Posterior cingulate gyrus (tissue), 11 donors: ENCODE results near the gene PMEPA1.
A peak's percentile ranks its signal among the peaks of the same experiment; 100 is the strongest.

Source experiments
- DNase-seq, 10 donors: peaks; one replicate each; pipeline versions ENCODE4 v3.0.0 to v3.0.0-alpha.2; 2020 to 2021; ENCODE audit warnings: mixed read lengths in 3 of 10
- intact Hi-C: fragments of 100-400 bp; cut with DNase I; formaldehyde crosslinking; loops from one replicate; pipeline ENCODE4 v1.15.1; 2023

Gene PMEPA1

GRCh38 chr20:57654998-57655808 is 54.6 kb downstream of the PMEPA1 start:
- intact Hi-C loops: loop anchor here (2.0 kb wide), 2 partner anchors 432 to 524 kb away; no protein-coding TSS in a partner anchor
- DNase-seq: peak in 6 of 10 donors; percentile 2 to 69 (median 34)

GRCh38 chr20:57654363-57654997 is 55.3 kb downstream of the PMEPA1 start:
- peak in 7 of 10 donors; percentile 56 to 91 (median 64) for DNase-seq
- intact Hi-C loops: loop anchor here (2.0 kb wide), 2 partner anchors 432 to 524 kb away; no protein-coding TSS in a partner anchor

GRCh38 chr20:57653910-57654309 is 55.9 kb downstream of the PMEPA1 start:
- intact Hi-C loops: loop anchor here (2.0 kb wide), 2 partner anchors 433 to 525 kb away; no protein-coding TSS in a partner anchor
- DNase-seq: peak in 4 of 10 donors; percentile 1 to 66 (median 5)

- DNase-seq: peak in 1 of 10 donors; percentile 67
- intact Hi-C loops: no loop called here
Observed at GRCh38 chr20:57653546-57653900, 56.3 kb downstream of the PMEPA1 start.

- peak in 3 of 10 donors; percentile 0 to 51 (median 13) for DNase-seq
- intact Hi-C loops: no loop called here
Observed at GRCh38 chr20:57652606-57653545, 56.9 kb downstream of the PMEPA1 start.

GRCh38 chr20:57651881-57652605 is 57.8 kb downstream of the PMEPA1 start:
- DNase-seq: peak in 4 of 10 donors; percentile 1 to 84 (median 41)

GRCh38 chr20:57650756-57651483 is 58.9 kb downstream of the PMEPA1 start:
- intact Hi-C loops: no loop called here
- peak in 5 of 10 donors; percentile 0 to 80 (median 12) for DNase-seq

More at GRCh38 chr20:57651881-57652605, 57.8 kb downstream of the PMEPA1 start:
- intact Hi-C loops: no loop called here

- no peak for DNase-seq
- intact Hi-C loops: no loop called here
Observed at GRCh38 chr20:57650266-57650665, 59.5 kb downstream of the PMEPA1 start.

- DNase-seq: peak in 1 of 10 donors; percentile 82
- intact Hi-C loops: no loop called here
Observed at GRCh38 chr20:57649617-57650015, 60.2 kb downstream of the PMEPA1 start.

GRCh38 chr20:57648878-57649616 is 60.8 kb downstream of the PMEPA1 start:
- intact Hi-C loops: no loop called here
- DNase-seq: peak in 1 of 10 donors; percentile 8

- peak in 4 of 10 donors; percentile 2 to 75 (median 36) for DNase-seq
- intact Hi-C loops: no loop called here
Observed at GRCh38 chr20:57647933-57648785, 61.7 kb downstream of the PMEPA1 start.

- intact Hi-C loops: no loop called here
- peak in 3 of 10 donors; percentile 1 to 60 (median 10) for DNase-seq
Observed at GRCh38 chr20:57647006-57647932, 62.5 kb downstream of the PMEPA1 start.

GRCh38 chr20:57638895-57639236 is 70.9 kb downstream of the PMEPA1 start:
- intact Hi-C loops: no loop called here
- no peak for DNase-seq

GRCh38 chr20:57638173-57638894 is 71.5 kb downstream of the PMEPA1 start:
- DNase-seq: no peak
- intact Hi-C loops: no loop called here

- no peak for DNase-seq
- intact Hi-C loops: no loop called here
Observed at GRCh38 chr20:57633945-57634491, 75.8 kb downstream of the PMEPA1 start.
